LNCaP clone FGC (cell line): ENCODE measurements around the gene EPHB2.

ENCODE experiments used
- DNase-seq: peaks from one replicate; pipeline ENCODE4 v3.0.0-alpha.2; 2011; ENCODE audit warnings: low read depth
- H3K4me3 ChIP-seq: 2 replicates; pipeline ENCODE4 v1.5.1; 2011; ENCODE audit warnings: mild to moderate bottlenecking, low read depth, low read length, control low read depth
- TF ChIP-seq, protein P1 (sequence below): IDR thresholded peaks from 2 replicates; pipeline ENCODE4 v1.5.1; 2012; ENCODE audit warnings: mild to moderate bottlenecking; ENCODE audit not compliant: control insufficient read depth, insufficient read depth; ENCODE audit errors: extremely low read depth

The EPHB2 gene

DNA sequence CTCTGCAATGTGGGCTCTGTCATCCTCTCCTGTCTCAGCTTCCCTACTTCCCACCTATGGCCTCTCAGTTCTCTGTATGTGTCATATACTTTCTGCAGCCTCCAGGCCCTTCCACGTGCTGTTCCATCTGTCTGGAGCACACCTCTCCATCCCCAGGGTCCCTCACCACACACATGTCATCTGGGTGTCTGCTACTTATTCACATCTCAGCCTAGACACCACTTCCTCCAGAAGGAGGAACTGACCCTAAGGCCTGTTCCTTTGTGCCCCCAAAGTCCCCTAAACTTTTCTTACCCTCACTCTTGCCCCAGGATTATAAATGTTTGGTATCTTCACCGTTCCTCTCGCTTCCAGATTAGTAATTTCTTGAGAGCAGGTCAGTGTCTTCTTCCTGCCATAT is 251.9 kb downstream of the EPHB2 start:
- no peak for DNase-seq
- TF ChIP-seq, protein P1, sequence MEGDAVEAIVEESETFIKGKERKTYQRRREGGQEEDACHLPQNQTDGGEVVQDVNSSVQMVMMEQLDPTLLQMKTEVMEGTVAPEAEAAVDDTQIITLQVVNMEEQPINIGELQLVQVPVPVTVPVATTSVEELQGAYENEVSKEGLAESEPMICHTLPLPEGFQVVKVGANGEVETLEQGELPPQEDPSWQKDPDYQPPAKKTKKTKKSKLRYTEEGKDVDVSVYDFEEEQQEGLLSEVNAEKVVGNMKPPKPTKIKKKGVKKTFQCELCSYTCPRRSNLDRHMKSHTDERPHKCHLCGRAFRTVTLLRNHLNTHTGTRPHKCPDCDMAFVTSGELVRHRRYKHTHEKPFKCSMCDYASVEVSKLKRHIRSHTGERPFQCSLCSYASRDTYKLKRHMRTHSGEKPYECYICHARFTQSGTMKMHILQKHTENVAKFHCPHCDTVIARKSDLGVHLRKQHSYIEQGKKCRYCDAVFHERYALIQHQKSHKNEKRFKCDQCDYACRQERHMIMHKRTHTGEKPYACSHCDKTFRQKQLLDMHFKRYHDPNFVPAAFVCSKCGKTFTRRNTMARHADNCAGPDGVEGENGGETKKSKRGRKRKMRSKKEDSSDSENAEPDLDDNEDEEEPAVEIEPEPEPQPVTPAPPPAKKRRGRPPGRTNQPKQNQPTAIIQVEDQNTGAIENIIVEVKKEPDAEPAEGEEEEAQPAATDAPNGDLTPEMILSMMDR, result no peak
- H3K4me3 ChIP-seq, result no peak overlapping the region

DNA sequence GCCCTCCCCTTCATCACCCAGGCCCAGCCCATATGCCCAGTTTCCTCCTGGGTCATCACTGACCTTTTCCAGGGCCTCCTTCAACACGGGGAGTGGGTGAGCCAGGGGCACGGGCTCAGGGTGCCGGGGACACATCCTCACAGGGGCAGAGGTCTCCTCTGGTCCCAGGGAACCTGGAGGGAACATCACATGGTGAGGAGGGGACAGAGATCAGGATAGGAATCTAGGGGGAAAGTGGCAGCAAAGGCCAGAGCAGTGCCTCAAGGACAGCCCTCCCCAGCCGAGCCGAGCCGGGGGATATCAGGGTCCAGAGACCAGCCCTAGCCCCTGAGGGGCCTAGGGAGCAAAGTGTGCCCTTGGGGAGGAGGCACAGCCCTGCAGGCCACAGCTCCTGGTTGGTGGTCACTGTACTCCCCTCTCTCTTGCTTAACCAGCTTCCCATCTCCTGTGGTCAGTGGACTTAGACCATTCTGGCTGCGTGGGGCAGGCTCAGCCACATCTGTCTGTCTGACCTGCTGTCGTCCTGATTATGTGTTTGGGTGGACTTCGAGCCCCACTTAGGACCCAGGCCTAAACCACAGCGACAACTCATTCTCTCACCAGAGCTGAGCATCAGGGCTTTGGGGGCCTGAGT is 252.5 kb downstream of the EPHB2 start:
- DNase-seq, result no peak
- TF ChIP-seq, protein P1, result no peak
- H3K4me3 ChIP-seq, result no peak overlapping the region

DNA sequence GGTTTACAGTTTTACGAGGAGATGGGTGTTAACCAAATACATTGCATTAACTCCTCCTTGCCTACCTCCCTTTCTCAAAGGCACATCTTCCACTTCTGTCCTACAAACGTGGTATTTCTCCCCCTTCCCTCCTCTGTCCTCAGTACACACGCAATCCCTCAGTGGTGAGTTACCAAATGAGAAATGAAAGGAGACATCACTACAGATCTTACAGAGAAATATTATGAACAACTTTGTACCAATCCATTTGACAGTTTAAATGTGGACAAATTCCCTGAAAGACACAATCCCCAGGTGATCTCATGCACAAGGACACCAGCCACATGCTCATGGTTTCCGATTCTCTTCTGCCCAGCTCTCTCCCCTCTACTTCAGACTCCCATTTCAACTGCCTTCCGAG is 255.7 kb downstream of the EPHB2 start:
- TF ChIP-seq, protein P1, result no peak
- DNase-seq, result no peak
- no peak overlapping the region for H3K4me3 ChIP-seq

DNA sequence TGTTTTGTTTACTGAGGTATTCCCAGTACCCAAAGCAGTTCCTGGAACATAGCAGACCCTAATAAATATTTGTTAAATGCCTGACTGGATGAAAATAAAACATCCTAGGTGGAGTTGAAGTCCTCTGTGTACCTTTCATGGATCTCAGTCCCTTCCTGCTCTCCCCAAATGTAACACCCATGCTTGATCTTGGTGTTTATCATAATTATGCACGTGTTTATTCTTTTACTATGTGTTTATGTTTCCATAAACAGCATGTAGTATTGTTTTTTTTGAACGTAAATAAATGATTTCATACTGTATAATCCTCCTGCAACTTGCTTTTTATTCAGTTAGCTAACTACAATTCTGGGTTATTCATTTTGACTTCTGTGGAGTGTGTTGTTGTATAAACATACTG is 257.2 kb downstream of the EPHB2 start:
- TF ChIP-seq, protein P1, result no peak
- no peak for DNase-seq
- H3K4me3 ChIP-seq, result no peak overlapping the region

DNA sequence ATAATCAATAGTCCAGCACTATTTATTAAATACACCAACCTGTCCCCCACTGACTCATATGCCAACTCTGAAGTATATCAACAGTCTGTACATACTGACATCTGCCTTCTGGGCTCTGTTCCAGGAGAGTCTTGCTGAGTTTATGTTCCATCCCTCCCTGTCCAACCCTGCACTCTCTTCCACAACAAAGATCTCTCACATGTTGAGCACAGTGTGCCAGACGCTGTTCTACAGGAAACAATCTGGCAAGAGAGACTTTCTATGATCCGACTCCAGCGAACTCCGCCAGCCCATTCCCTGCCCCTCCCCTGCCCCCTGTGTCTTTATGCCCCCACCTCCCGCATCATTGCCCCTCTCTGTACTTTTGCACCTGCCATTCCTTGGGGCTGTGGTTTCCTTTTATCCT is 258.7 kb downstream of the EPHB2 start:
- no peak overlapping the region for H3K4me3 ChIP-seq
- DNase-seq, result peak; percentile 75
- TF ChIP-seq, protein P1, result no peak

DNA sequence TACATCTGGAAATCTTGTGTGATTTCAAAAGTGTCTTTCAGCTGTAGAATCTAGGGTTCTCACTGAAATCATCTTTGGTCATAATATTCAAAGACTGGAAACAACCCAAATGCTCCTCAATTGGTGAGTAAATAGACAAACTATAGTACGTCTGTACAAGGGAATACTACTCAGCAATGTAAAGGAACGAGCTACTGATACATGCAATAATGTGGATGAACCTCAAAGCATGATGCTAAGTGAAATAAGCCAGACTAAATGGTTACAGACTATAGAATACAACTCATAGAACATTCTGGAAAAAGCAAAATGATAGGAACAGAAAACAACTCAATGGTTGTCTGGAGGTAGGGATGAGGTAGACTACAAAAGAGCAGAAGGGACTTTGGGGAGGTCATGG is 259.5 kb downstream of the EPHB2 start:
- no peak overlapping the region for H3K4me3 ChIP-seq
- TF ChIP-seq, protein P1, result no peak
- DNase-seq, result no peak
